H1 (cell line): ENCODE data around the gene ZNF576. TPM values are rescaled to one million over a fixed set of nuclear protein-coding genes. Genes with fewer than 3 reads are reported as not detected.

ENCODE experiments used
- CTCF ChIA-PET: fragments of 300-600 bp; sonication (Branson Sonifier 250); formaldehyde crosslinking; loops from one replicate; lab custom pipeline; 2021; ENCODE audit not compliant: partially characterized antibody; lab: Charles Lee
- POLR2A ChIA-PET: fragments of 300-600 bp; sonication (Branson Sonifier 250); formaldehyde crosslinking; loops from one replicate; lab custom pipeline; 2021; ENCODE audit warnings: inconsistent platforms; ENCODE audit not compliant: partially characterized antibody; lab: Charles Lee
- DNase-seq, 2 experiments: peaks; one replicate each; pipeline versions ENCODE4 v3.0.0 to v3.0.0-alpha.2; 2010 to 2022; ENCODE audit warnings: low spot score in 2 of 2, low read depth in 1 of 2, mixed read lengths in 1 of 2
- FAIRE-seq: peaks from 2 replicates; lab custom pipeline; 2011; peaks lifted over from hg19 to GRCh38; lab: Jason Lieb, UNC
- H2AFZ ChIP-seq: 2 replicates; pipeline ENCODE4 v1.8.1; 2012; ENCODE audit warnings: low read length, inconsistent platforms
- H2AK5ac ChIP-seq: 2 replicates; pipeline ENCODE4 v1.6.1; 2013; ENCODE audit warnings: low read depth, low read length
- H2BK120ac ChIP-seq: replicated peaks from 2 replicates; pipeline ENCODE3; 2013; ENCODE audit warnings: low read depth, low read length, inconsistent platforms
- H2BK12ac ChIP-seq: 2 replicates; pipeline ENCODE4 v1.6.1; 2013; ENCODE audit warnings: low read depth, low read length
- H2BK15ac ChIP-seq: 2 replicates; pipeline ENCODE4 v1.6.1; 2013; ENCODE audit warnings: low read length
- H2BK20ac ChIP-seq: 2 replicates; pipeline ENCODE4 v1.6.1; 2013; ENCODE audit warnings: low read length
- H2BK5ac ChIP-seq: 2 replicates; pipeline ENCODE4 v1.6.1; 2013; ENCODE audit warnings: low read depth, low read length
- H3K14ac ChIP-seq: 2 replicates; pipeline ENCODE4 v1.6.1; 2013; ENCODE audit warnings: inconsistent platforms; ENCODE audit not compliant: insufficient read length
- H3K18ac ChIP-seq: 2 replicates; pipeline ENCODE4 v1.6.1; 2013; ENCODE audit warnings: low read length; ENCODE audit errors: extremely low read depth
- H3K23ac ChIP-seq: 2 replicates; pipeline ENCODE4 v1.6.1; 2013; ENCODE audit warnings: inconsistent platforms; ENCODE audit not compliant: insufficient read length
- H3K23me2 ChIP-seq: 2 replicates; pipeline ENCODE4 v1.6.1; 2013; ENCODE audit warnings: low read depth, low read length
- H3K27ac ChIP-seq: 2 replicates; pipeline ENCODE4 v1.6.1; 2011; ENCODE audit warnings: low read depth, low read length, inconsistent platforms
- H3K27me3 ChIP-seq, 4 experiments: replicated peaks in 1 of 4; 1 replicate in 1 of 4; 2 replicates in 3 of 4; pipeline versions ENCODE4 v1.6.1 to v1.8.1; 2011 to 2013; ENCODE audit warnings: low read length in 3 of 4, mild to moderate bottlenecking in 3 of 4, inconsistent platforms in 2 of 4, mixed read lengths in 2 of 4, moderate library complexity in 1 of 4; ENCODE audit not compliant: control insufficient read depth in 3 of 4, insufficient read depth in 3 of 4; ENCODE audit errors: extremely low read depth in 1 of 4
- H3K36me3 ChIP-seq, 4 experiments: 2 replicates each; pipeline versions ENCODE4 v1.6.1 to v1.8.1; 2011 to 2013; ENCODE audit warnings: mild to moderate bottlenecking in 4 of 4, low read length in 3 of 4, moderate library complexity in 2 of 4, control low read depth in 1 of 4, inconsistent platforms in 1 of 4; ENCODE audit not compliant: insufficient read depth in 4 of 4, control insufficient read depth in 2 of 4
- H3K4ac ChIP-seq: replicated peaks from 2 replicates; pipeline ENCODE3; 2013; ENCODE audit warnings: low read length, low read depth, mixed read lengths, inconsistent platforms; ENCODE audit not compliant: insufficient read length
- H3K4me1 ChIP-seq, 4 experiments: replicated peaks in 1 of 4; 1 replicate in 1 of 4; 2 replicates in 3 of 4; pipeline versions ENCODE4 v1.6.1 to v1.8.1; 2011 to 2013; ENCODE audit warnings: low read length in 3 of 4, inconsistent platforms in 2 of 4, mixed read lengths in 1 of 4; ENCODE audit not compliant: insufficient read depth in 4 of 4, control insufficient read depth in 3 of 4
- H3K4me2 ChIP-seq, 2 experiments: 2 replicates each; pipeline versions ENCODE4 v1.6.1 to v1.8.1; 2011 to 2013; ENCODE audit warnings: low read depth in 2 of 2, low read length in 2 of 2, control low read depth in 1 of 2, inconsistent platforms in 1 of 2, mild to moderate bottlenecking in 1 of 2; ENCODE audit not compliant: insufficient read depth in 1 of 2
- H3K4me3 ChIP-seq, 4 experiments: fragments of 200-600, 300-600 bp in 1 of 4; sonication (generic), shearing (Covaris generic), sonication (Bioruptor Twin) in 1 of 4; 2 replicates each; pipeline versions ENCODE4 v1.5.1 to v1.8.1; 2011 to 2016; ENCODE audit warnings: low read length in 4 of 4, low read depth in 3 of 4, control low read depth in 2 of 4, inconsistent platforms in 2 of 4, mild to moderate bottlenecking in 2 of 4, mixed read lengths in 1 of 4, moderate library complexity in 1 of 4; ENCODE audit not compliant: insufficient read depth in 2 of 4; ENCODE audit errors: extremely low read depth in 1 of 4
- H3K56ac ChIP-seq: replicated peaks from 2 replicates; pipeline ENCODE3; 2013; ENCODE audit warnings: low read depth, mild to moderate bottlenecking, mixed read lengths, low read length, inconsistent platforms; ENCODE audit not compliant: insufficient read length
- H3K79me1 ChIP-seq: 2 replicates; pipeline ENCODE4 v1.6.1; 2013; ENCODE audit warnings: low read depth, low read length, control low read depth
- H3K79me2 ChIP-seq, 2 experiments: 2 replicates each; pipeline versions ENCODE4 v1.6.1 to v1.8.1; 2012 to 2013; ENCODE audit warnings: low read length in 2 of 2, mild to moderate bottlenecking in 2 of 2, inconsistent platforms in 1 of 2; ENCODE audit not compliant: insufficient read depth in 2 of 2, control insufficient read depth in 1 of 2
- H3K9ac ChIP-seq, 4 experiments: replicated peaks in 1 of 4; 1 replicate in 1 of 4; 2 replicates in 3 of 4; pipeline versions ENCODE4 v1.6.1 to v1.8.1; 2011 to 2013; ENCODE audit warnings: low read depth in 3 of 4, low read length in 3 of 4, control low read depth in 2 of 4, mild to moderate bottlenecking in 2 of 4, moderate library complexity in 2 of 4, inconsistent platforms in 1 of 4; ENCODE audit errors: extremely low read depth in 1 of 4
- H3K9me3 ChIP-seq, 2 experiments: 2 replicates each; pipeline versions ENCODE4 v1.6.1 to v1.8.1; 2012 to 2013; ENCODE audit warnings: mild to moderate bottlenecking in 2 of 2, moderate library complexity in 2 of 2, control low read depth in 1 of 2, inconsistent platforms in 1 of 2, low read depth in 1 of 2, low read length in 1 of 2, mixed read lengths in 1 of 2; ENCODE audit not compliant: insufficient read depth in 2 of 2
- H4K20me1 ChIP-seq, 2 experiments: replicated peaks in 1 of 2; 2 replicates each; pipeline versions ENCODE3 to v1.8.1; 2011 to 2013; ENCODE audit warnings: inconsistent platforms in 2 of 2, low read length in 2 of 2, mild to moderate bottlenecking in 1 of 2; ENCODE audit not compliant: insufficient read depth in 2 of 2, control insufficient read depth in 1 of 2
- H4K5ac ChIP-seq: 2 replicates; pipeline ENCODE4 v1.6.1; 2013; ENCODE audit warnings: low read length, low read depth, mixed read lengths, inconsistent platforms; ENCODE audit not compliant: insufficient read length
- H4K8ac ChIP-seq: 2 replicates; pipeline ENCODE4 v1.8.0; 2013; ENCODE audit warnings: mild to moderate bottlenecking, moderate library complexity, low read length, inconsistent platforms; ENCODE audit not compliant: insufficient read depth; ENCODE audit errors: extremely low read depth
- H4K91ac ChIP-seq: replicated peaks from 2 replicates; pipeline ENCODE3; 2013; ENCODE audit warnings: low read length, mixed read lengths, inconsistent platforms; ENCODE audit not compliant: insufficient read length
- WGBS, 2 experiments: shearing (Covaris generic) in 1 of 2; methylation state at CpG; one replicate each; pipeline versions ENCODE4 v1.1.6 to v1.1.7; 2013 to 2015; ENCODE audit warnings: low lambda C conversion rate in 2 of 2, mixed read lengths in 2 of 2, inconsistent platforms in 1 of 2, low coverage in 1 of 2, missing lambda C conversion rate in 1 of 2; ENCODE audit not compliant: insufficient replicate concordance in 2 of 2, insufficient coverage in 1 of 2, insufficient read length in 1 of 2; ENCODE audit errors: extremely low coverage in 1 of 2, missing lambda C conversion rate in 1 of 2; 5-methylcytosine and 5-hydroxymethylcytosine counted together
- polyA plus RNA-seq, 7 experiments: library from polyadenylated mRNA; depleted of rRNA in 3 of 7; stranded (reverse) in 5 of 7; unstranded in 2 of 7; fragments of >200 nt in 5 of 7; fragments of 200-250 nt in 2 of 7; gene quantifications; 1 replicate in 5 of 7; 2 replicates in 1 of 7; 4 replicates in 1 of 7; pipeline versions ENCODE4 v1.2.1 to v1.2.3, GENCODE V29; 2011 to 2013; ENCODE audit warnings: missing spikeins in 2 of 7, mixed read lengths in 2 of 7
- total RNA-seq: library from RNA; stranded (reverse); fragmentation: NEBNext Ultra II Directional; extraction: Animal tissue kit (Norgen Biotek cat#: 25700); gene quantifications from 2 replicates; pipeline ENCODE4 v1.2.1, GENCODE V29; 2021
- TF ChIP-seq, protein P1 (sequence below): IDR thresholded peaks from 2 replicates; pipeline ENCODE4 v1.6.1; 2012; ENCODE audit warnings: inconsistent platforms

ZNF576 gene
- total and polyA plus RNA-seq, 2 of the 8 experiments (the other 6 are each of a cell fraction or from before 2014, with no cell fraction given), result 13.6 to 32.4 TPM

DNA sequence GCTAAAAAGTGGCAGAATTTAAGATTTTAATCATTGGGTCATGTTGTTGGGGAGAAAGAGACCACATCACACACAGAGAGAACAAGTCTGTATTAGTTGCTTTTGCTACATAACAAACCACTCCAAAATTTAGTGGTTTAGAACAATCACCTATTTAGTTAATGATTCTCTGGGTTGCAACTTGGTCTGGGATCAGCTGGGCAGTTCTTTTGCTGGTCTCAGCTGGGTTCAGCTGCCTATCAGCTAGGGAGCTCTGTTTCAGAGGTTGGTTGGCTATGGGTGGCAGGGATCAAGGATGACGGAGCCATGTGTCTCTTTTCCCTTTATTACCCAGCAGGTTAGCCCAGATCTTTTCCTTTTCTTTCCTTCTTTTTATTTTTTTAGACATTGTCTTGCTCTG is 11.9 kb upstream of the ZNF576 start:
- H2BK20ac ChIP-seq, result no peak overlapping the region
- no peak overlapping the region for H2BK12ac ChIP-seq
- H3K36me3 ChIP-seq, result peaks cover 0 to 4% (median 1%) of the 10 kb centered on the region in 4 experiments; a peak in 2 of 8 replicates
- 75% methylated on average over 1 of the region's 1 CpG; no CpG with 5 or more reads in 1 of the 2 experiments for WGBS, 2 experiments
- H3K4me1 ChIP-seq, result peaks cover 0 to 7% (median 3%) of the 10 kb centered on the region in 4 experiments; a peak in 5 of 7 replicates
- no peak overlapping the region for H3K4me3 ChIP-seq
- no peak overlapping the region for H4K91ac ChIP-seq
- no peak overlapping the region for H3K18ac ChIP-seq
- no peak overlapping the region for H4K5ac ChIP-seq
- no peak overlapping the region for H3K56ac ChIP-seq
- H3K27me3 ChIP-seq, result no peaks in the 10 kb centered on the region
- no peak overlapping the region for H2BK15ac ChIP-seq
- CTCF ChIA-PET, result interaction anchor here (0.6 to 6.9 kb wide), 8 partner anchors 9 to 901 kb away, joined by 3 to 45 read pairs (median 4); partner anchors contain the start of genes IRGQ, PINLYP and XRCC1
- no peak overlapping the region for H3K27ac ChIP-seq
- H3K9me3 ChIP-seq, result no peaks in the 10 kb centered on the region
- no peak for DNase-seq
- peaks cover 2 to 7% of the 10 kb centered on the region in 2 experiments for H4K20me1 ChIP-seq
- no peaks in the 10 kb centered on the region for H3K79me1 ChIP-seq
- H2BK5ac ChIP-seq, result no peak overlapping the region
- FAIRE-seq, result no peak
- no peak overlapping the region for H2AK5ac ChIP-seq
- H3K79me2 ChIP-seq, result no peaks in the 10 kb centered on the region
- H2AFZ ChIP-seq, result no peak overlapping the region
- no peak overlapping the region for H3K14ac ChIP-seq
- POLR2A ChIA-PET, result interaction anchor here (0.7 kb wide), 1 partner anchor 29 kb away, joined by 3 read pairs; no protein-coding TSS in a partner anchor
- H3K23ac ChIP-seq, result no peak overlapping the region
- no peak overlapping the region for H2BK120ac ChIP-seq
- H4K8ac ChIP-seq, result no peak overlapping the region
- H3K9ac ChIP-seq, result no peak overlapping the region
- no peak overlapping the region for H3K4me2 ChIP-seq
- peaks cover 13% of the 10 kb centered on the region for H3K23me2 ChIP-seq
- no peak overlapping the region for H3K4ac ChIP-seq
- TF ChIP-seq, protein P1, sequence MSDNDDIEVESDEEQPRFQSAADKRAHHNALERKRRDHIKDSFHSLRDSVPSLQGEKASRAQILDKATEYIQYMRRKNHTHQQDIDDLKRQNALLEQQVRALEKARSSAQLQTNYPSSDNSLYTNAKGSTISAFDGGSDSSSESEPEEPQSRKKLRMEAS, result no peak
